GM08714 (cell line): ENCODE results near the gene FEM1B.

ENCODE experiments used
- H3K4me3 ChIP-seq: fragments of 200-500 bp; sonication (Bioruptor generic); 2 replicates; pipeline ENCODE4 v1.5.1; 2014; ENCODE audit warnings: mild to moderate bottlenecking, low read length, inconsistent platforms
- ZNF274 ChIP-seq: IDR thresholded peaks from 2 replicates; pipeline ENCODE4 v1.6.1; 2012; ENCODE audit warnings: mild to moderate bottlenecking, low read depth, low read length

The FEM1B gene

DNA sequence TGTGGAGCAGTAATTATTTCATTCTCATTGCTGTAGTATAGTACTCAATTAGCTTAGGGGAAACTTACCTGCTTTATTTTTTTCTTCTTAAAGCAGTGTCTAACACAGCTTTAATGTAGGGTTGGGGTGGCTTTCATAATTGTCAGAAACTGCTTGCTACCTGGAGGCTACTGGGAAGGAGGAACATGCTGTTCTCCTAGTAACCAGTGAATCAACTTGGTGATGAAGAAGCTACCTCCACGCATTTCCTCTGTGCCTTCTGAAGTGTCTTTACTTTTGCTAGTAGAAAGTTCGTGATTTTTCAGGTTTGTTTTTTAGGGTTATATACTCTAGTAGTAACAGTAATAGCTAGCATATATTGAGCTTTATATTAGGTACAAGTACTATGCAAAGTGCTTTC lies 11.5 kb downstream of the FEM1B start:
- TF ChIP-seq ZNF274, result no peak

DNA sequence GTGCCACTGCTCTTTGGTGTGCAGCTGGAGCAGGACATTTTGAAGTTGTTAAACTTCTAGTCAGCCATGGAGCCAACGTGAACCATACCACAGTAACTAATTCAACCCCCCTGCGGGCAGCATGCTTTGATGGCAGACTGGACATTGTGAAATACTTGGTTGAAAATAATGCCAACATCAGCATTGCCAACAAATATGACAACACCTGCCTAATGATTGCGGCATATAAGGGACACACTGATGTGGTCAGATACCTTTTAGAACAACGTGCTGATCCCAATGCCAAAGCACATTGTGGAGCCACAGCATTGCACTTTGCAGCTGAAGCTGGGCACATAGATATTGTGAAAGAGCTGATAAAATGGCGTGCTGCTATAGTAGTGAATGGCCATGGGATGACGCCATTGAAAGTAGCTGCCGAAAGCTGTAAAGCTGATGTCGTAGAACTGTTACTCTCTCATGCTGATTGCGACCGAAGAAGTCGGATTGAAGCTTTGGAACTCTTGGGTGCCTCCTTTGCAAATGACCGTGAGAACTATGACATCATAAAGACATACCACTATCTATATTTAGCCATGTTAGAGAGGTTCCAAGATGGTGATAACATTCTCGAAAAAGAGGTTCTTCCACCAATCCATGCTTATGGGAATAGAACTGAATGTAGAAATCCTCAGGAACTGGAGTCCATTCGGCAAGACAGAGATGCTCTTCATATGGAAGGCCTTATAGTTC lies 12.2 kb downstream of the FEM1B start:
- no peak overlapping the region for H3K4me3 ChIP-seq
- no peak for TF ChIP-seq ZNF274

More for the DNA sequence above, 11.5 kb downstream of the FEM1B start:
- no peak overlapping the region for H3K4me3 ChIP-seq

DNA sequence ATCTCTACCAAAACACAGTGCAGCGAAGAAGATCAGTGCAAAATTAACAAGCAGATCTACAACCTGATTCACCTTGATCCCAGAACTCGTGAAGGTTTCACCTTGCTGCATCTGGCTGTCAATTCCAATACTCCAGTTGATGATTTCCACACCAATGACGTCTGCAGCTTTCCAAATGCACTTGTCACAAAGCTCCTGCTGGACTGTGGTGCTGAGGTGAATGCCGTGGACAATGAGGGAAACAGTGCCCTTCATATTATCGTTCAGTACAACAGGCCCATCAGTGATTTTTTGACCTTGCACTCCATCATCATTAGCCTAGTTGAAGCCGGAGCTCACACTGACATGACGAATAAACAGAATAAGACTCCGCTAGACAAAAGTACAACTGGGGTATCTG lies 13.2 kb downstream of the FEM1B start:
- H3K4me3 ChIP-seq, result no peak overlapping the region
- TF ChIP-seq ZNF274, result no peak

DNA sequence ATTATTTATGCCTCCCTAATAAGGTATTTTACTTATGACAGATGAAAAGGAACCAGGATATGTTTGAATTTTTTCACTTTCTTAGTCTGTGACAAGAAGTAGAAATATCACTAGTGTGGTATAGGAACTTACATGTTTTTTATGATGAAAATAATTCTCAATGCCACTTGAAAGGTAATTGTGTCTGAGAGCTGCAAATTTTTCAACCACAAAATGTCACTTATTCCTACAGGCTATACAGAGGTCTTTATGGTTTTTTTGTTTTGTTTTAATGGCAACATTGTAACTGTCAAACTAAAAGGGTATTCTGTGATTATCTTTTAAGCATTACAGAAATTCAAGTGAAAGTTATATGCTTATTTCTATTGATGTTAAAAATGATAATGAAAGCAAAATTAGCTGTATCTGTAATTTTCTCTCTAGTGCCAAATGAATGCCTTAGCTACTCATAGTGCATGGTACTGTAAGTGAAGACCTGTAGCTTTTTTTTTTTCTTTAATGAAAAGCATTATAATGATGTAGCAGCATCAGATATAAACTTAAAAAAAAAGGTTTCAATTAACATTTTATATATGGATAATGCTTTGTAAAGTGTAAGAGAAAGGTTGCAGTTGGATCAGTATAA lies 14.7 kb downstream of the FEM1B start:
- no peak for TF ChIP-seq ZNF274
- H3K4me3 ChIP-seq, result no peak overlapping the region

DNA sequence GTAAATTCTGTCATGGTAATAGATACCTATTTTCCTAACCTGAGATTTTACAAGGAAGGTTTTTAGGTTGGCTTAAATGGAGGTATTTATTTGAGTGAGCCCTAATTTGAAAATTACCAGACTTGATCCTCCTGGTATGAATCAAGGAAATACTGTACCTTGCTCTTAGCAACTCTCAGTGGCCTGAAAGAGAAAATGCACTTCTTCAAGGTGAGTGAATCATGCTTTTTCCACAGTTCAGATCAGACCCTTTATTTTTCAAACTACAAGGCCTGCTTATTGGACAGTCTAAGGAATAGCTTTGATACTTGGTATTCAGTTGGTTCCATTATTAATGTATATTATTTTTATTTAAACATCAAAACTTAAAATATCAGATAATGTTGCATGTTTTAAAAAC lies 15.4 kb downstream of the FEM1B start:
- no peak overlapping the region for H3K4me3 ChIP-seq
- no peak for TF ChIP-seq ZNF274

DNA sequence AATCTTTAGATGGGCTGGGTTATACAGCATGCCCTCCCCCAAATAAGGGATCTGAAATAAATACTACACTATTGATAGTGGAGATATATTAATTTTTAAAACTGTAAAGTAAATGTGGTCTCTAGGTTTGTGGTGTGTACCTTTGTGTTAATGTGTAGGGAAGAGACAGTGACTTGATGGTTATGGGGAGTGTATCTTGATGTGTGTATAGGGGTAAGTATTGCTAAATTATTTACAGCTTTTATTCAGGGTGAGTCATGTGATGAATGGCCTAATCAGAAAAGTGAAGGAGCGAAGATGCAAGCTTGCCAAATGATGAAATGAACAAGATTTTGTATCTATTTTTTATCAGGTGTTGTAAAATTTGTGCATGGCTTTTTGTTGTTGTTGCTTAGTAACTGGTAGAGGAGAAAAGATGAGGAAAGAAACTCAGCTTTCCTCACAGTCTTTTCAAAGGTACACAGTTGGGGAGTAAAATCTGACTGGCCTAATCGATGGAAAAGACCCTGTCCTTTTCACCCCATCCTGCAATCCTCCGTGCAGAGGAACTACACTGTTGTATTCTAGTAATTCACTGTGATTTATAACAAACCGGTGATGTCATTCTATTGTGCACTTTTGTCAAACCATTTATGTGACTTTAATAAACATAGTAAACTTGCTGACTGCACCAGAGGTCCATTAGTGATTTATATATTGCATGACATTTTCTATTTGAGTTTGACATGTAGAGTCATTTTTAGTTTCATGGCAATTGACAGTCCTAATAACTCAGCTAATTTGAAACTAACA lies 17.7 kb downstream of the FEM1B start:
- H3K4me3 ChIP-seq, result no peak overlapping the region
- TF ChIP-seq ZNF274, result no peak

DNA sequence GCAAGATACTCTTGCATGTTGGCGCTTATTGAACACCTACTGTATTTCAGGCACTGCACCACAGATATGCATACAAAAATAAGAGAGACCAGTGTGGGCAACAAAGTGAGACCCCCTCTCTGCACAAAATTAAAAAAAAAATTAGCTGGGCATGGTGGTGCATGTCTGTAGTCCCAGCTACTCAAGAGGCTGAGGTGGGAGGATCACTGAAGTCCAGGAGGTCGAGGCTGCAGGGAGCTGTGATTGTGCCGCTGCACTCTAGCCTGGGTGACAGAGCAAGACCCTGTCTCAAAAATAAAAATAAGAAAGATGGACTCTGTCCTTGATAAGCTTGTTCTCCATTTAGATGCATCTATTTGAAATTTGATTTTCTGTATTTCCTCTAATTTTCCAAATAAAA lies 20.8 kb downstream of the FEM1B start:
- no peak for TF ChIP-seq ZNF274
- H3K4me3 ChIP-seq, result peak overlapping the region; percentile 20; the same call in 1 of the 2 replicates

DNA sequence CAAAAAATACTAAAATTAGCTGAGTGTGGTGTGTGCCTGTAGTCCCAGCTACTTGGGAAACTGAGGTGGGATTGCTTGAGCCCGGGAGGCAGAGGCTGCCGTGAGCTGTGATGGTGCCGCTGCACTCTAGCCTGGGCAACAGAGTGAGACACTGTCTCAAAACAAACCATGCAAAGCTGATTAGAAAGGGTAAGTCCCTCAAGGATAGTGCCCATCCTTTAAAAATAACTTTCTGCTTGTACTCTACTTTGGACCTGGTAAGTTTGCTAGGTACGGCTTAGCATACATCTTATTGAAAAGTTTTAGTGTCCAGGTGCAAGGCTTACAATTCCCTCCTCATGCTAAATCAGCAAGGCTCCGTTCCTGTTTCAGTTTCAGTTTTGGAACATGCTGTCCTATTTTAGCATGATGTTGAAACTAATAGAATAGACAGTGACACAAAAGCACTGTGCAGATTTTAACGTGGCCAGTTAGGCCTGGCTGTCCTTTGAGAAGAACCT lies 21.4 kb downstream of the FEM1B start:
- no peak for TF ChIP-seq ZNF274
- peak overlapping the region; percentile 47; the same call in 1 of the 2 replicates for H3K4me3 ChIP-seq

DNA sequence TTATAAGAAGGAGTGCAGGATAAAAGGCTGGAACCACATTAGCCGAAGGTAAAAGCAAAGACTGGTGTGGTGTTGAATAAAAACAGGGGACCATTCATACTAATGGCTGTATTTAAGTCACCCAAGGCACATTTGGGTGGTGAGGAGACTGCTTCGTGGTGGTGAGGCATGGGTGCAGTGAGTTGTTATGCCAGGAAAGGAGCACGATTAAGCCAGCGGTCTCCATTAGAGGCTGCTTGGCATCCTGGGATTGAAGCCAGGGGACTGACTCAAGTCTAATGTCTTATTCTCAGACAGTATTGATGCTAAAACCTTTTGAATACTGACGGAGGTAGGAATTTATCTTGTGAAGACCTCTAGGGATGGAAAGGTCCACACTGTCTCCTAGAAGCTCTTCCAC lies 21.9 kb downstream of the FEM1B start:
- no peak overlapping the region; the same call in 1 of the 2 replicates for H3K4me3 ChIP-seq
- TF ChIP-seq ZNF274, result no peak

DNA sequence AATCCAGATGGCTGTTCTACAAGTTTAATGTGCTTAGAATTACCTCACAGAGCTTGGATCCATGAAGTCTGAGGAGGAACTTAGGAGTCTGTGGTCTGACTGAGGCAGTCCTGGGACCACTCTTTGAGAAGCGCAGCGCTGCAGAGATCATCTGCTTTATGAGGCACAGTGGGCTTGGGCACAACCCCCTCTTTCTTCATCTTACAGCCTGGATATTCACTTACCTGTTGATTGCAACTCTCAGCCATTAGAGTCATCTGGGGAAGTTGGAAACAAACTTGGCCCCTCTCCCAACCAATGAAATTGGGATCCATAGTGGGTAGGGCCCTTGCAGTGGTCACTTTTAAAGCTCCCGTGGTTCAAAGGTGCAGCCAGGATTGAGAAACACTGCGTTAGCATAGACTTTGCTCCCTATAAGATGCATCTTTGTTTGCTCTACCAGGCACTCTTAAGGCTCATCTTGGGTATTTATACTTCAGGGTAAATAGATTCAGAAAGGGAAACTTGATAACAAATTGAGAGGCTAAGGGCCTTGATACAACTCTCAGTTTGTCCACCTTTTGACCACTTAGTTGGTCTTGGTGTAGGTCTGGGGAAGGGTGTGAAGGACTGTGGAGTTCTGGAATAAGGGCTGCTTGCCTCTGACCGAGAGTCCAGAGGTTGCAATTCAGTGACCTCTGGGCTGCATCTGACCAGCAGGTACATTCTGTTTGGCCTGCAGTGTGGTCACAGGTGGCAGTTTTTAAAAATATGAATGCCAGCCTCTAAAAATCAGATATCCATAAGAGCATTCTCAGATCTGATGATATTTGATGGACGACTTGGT lies 22.8 kb downstream of the FEM1B start:
- H3K4me3 ChIP-seq, result no peak overlapping the region
- no peak for TF ChIP-seq ZNF274

DNA sequence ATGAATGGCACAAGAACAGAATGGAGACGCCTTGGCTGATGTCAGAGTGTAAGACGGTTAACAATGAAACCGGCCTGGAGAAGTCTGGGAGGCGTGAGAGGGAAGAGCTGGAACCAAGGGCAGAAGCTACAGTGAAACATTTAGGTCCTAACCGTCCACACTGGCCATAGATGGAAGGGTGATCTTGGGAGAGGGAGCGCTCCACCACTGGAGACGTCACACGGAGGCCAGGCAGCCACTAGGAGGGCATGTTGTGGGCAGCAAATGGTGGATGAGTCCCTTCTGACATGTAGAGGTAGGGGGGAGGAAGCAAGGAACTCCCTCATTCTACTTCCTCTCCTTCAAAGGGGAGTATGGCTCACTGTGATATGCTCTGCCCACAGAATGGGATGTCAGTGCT lies 23.8 kb downstream of the FEM1B start:
- H3K4me3 ChIP-seq, result no peak overlapping the region
- no peak for TF ChIP-seq ZNF274

DNA sequence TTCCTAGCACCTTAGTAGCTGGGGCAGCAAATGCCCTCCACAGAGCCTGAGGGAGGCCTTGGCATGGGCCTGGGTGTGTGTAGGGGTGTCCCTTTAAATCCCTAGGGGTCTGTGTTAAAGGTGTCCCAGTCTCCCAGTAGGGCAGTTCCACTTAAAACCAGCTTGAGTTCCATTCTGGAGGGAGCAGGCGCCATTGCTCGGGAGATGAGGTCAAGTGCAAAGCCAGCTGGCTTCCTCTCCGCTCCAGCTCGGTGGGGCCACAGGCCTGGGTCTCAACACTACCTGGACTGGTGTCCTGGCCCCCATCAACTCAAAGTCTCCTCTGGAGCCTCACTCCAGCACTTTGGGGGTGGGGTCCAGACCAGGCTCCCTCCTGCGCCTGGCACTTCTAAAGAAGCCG lies 25.2 kb downstream of the FEM1B start:
- TF ChIP-seq ZNF274, result no peak
- H3K4me3 ChIP-seq, result no peak overlapping the region

DNA sequence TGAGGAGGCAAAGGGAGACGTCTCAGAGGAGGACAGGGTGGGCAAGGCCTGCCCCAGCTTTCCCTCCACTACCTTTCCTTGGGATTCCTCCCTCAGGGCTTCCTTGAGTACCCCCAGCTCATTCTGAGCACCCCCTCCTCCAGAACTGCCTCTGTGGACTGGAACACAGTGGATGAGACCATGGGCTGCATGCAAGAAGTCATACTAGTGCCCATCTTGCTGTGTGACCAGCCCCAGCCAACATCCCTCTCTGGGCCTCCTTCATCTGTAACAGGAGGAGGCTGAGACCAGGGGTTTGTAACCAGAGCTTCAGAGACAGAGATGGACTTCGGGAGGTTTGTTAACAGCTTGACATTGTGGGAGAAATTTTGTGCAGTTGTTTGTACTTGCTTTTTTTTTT lies 25.6 kb downstream of the FEM1B start:
- no peak for TF ChIP-seq ZNF274
- no peak overlapping the region for H3K4me3 ChIP-seq
